Type B pancreatic cell (in vitro differentiated cells): Measurements from ENCODE around the gene STAG3. TPM values are rescaled to one million over a fixed set of nuclear protein-coding genes. Genes with fewer than 3 reads are reported as not detected.
"Not testable (repeated sequence)": the region's sequence is repeated elsewhere in the genome, so short reads cannot be mapped to it uniquely, and the experiment has no call there.

Source experiments
- DNase-seq: peaks from one replicate; pipeline ENCODE4 v3.0.0; 2021; ENCODE audit warnings: mixed read lengths; ENCODE audit not compliant: unreplicated experiment; ENCODE audit errors: extremely low spot score
- H3K27ac Mint-ChIP-seq: 2 replicates; pipeline ENCODE4 v1.8.0; 2021; ENCODE audit warnings: mild to moderate bottlenecking, mixed read lengths
- H3K27me3 Mint-ChIP-seq: 2 replicates; pipeline ENCODE4 v1.8.0; 2021; ENCODE audit warnings: mixed read lengths
- H3K36me3 Mint-ChIP-seq: 2 replicates; pipeline ENCODE4 v1.8.0; 2021; ENCODE audit warnings: mixed read lengths
- H3K4me1 Mint-ChIP-seq: one replicate; pipeline ENCODE4 v1.8.0; 2021; ENCODE audit warnings: mixed read lengths; ENCODE audit not compliant: unreplicated experiment
- H3K4me3 Mint-ChIP-seq: 2 replicates; pipeline ENCODE4 v1.8.0; 2021; ENCODE audit warnings: mild to moderate bottlenecking, mixed read lengths
- H3K9me3 Mint-ChIP-seq: 2 replicates; pipeline ENCODE4 v1.8.0; 2021; ENCODE audit warnings: mixed read lengths
- total RNA-seq: library from RNA; stranded (reverse); gene quantifications from 2 replicates; pipeline ENCODE4 v1.2.1, GENCODE V29; 2021; ENCODE audit warnings: low replicate concordance
- TF ChIP-seq, protein P1 (sequence below): fragments of 200-600 bp; sonication (generic); conservative IDR thresholded peaks from 2 replicates; pipeline ENCODE4 v1.5.0; 2021; ENCODE audit warnings: antibody characterized with exemption, mild to moderate bottlenecking

STAG3 gene
- total RNA-seq, 1 donor from 2014 or later: 1.7 TPM

DNA sequence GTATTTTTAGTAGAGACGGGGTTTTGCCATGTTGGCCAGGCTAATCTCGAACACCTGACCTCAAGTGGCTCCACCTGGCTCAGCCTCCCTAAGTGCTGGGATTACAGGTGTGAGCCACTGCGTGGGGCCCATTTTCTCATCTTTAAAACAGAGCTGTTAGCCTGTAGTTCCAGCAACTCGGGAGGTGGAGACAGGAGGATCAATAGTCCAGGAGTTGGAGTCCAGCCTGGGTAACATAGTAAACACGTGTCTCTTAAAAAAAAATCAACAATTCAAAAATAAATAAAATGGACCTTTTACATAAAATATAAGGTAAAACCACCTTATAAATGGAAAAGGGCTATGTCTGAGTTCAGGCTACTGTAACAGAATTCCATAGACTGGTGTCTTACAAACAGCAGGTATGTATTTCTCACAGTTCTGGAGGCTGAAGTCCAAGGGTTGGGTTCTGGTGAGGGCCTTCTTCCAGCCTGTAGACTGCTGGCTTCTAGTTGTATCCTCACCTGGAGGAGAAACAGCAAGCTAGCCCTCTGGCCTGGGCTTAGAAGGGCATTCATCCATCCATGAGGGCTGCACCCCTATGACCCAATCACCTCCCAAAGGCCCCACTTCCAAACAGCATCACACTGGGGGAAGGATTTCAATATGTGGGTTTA is 35.0 kb downstream of the STAG3 start:
- Mint-ChIP-seq H3K9me3 (no peaks in the 10 kb centered on the region), H3K27me3 (peaks cover 3% of the 10 kb centered on the region), H3K4me1 (peaks cover 30% of the 10 kb centered on the region), H3K36me3 (no peaks in the 10 kb centered on the region), H3K4me3 (no peak overlapping the region), H3K27ac (no peak overlapping the region)
- TF ChIP-seq, protein P1, sequence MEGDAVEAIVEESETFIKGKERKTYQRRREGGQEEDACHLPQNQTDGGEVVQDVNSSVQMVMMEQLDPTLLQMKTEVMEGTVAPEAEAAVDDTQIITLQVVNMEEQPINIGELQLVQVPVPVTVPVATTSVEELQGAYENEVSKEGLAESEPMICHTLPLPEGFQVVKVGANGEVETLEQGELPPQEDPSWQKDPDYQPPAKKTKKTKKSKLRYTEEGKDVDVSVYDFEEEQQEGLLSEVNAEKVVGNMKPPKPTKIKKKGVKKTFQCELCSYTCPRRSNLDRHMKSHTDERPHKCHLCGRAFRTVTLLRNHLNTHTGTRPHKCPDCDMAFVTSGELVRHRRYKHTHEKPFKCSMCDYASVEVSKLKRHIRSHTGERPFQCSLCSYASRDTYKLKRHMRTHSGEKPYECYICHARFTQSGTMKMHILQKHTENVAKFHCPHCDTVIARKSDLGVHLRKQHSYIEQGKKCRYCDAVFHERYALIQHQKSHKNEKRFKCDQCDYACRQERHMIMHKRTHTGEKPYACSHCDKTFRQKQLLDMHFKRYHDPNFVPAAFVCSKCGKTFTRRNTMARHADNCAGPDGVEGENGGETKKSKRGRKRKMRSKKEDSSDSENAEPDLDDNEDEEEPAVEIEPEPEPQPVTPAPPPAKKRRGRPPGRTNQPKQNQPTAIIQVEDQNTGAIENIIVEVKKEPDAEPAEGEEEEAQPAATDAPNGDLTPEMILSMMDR: no peak
- DNase-seq: no peak

DNA sequence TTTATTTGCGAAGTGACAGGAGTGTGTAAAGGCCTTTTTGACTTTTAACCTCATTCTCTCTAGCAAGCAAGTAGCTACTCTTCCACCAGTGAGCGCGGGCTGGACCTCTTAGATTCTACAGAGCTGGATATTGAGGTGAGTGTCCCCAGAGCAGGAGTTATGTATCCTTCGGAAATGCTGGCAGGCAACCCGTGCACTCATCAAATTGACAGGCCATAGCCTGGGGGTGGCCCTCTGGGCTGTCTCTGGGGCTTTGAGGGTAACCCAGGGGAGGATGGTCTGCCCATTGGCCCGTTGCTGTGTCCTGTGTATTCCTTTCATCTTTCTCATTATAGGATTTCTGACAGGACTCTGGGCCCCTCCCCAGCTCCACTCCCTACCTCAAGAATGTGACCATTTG is 36.0 kb downstream of the STAG3 start:
- TF ChIP-seq, protein P1: no peak
- no peak overlapping the region for H3K4me3 Mint-ChIP-seq
- H3K4me1 Mint-ChIP-seq: peaks cover 25% of the 10 kb centered on the region
- no peaks in the 10 kb centered on the region for H3K9me3 Mint-ChIP-seq
- peaks cover 3% of the 10 kb centered on the region for H3K27me3 Mint-ChIP-seq
- H3K36me3 Mint-ChIP-seq: no peaks in the 10 kb centered on the region
- no peak for DNase-seq
- H3K27ac Mint-ChIP-seq: peak overlapping the region; percentile 88

DNA sequence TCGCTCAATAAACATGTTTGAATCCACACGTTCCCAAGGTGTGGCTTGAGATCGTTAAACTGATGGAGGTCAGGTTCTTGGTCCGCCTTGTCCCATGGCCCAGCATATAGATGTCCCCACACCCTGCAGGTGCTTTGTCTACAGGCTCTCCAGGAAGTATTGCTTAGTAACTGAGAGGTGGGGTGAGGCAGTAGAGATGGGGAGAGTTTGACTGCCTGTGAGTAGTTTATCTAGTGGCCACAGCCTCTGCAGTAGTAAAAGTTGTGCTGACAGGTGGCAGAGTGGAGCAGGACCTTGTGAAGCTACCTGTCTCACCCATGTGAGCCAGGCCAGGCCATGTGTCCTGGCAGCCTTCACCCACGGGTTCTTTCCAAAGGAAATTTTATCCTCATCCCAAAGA is 36.6 kb downstream of the STAG3 start:
- H3K27ac Mint-ChIP-seq: peak overlapping the region; percentile 88
- not testable (repeated sequence) for DNase-seq, H3K36me3 Mint-ChIP-seq, H3K27me3 Mint-ChIP-seq, H3K4me3 Mint-ChIP-seq, H3K9me3 Mint-ChIP-seq
- peaks cover 18% of the 10 kb centered on the region for H3K4me1 Mint-ChIP-seq

DNA sequence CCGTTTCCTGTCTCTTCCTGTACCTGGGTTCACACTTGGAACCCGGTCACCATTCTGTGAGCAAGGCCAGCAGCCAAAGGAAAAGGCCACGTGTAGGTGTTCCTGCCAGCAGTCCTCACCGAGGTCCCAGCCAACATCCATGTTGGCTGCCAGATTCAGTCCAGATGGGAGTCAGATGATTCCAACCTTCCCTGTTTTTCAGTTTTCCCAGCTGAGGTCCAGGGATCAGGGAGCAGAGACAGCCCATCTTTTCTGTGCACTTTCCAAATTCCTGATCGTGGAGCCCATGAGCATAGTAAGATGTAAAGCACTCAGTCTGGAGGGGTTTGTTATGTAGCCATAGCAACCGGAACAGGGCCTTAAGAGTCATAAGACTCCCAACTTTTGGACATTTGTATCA is 38.2 kb downstream of the STAG3 start:
- Mint-ChIP-seq H3K27me3 (no peaks in the 10 kb centered on the region), H3K4me3 (no peak overlapping the region), H3K4me1 (peaks cover 13% of the 10 kb centered on the region), H3K36me3 (no peaks in the 10 kb centered on the region), H3K9me3 (no peaks in the 10 kb centered on the region), H3K27ac (no peak overlapping the region)
- TF ChIP-seq, protein P1: no peak
- no peak for DNase-seq

DNA sequence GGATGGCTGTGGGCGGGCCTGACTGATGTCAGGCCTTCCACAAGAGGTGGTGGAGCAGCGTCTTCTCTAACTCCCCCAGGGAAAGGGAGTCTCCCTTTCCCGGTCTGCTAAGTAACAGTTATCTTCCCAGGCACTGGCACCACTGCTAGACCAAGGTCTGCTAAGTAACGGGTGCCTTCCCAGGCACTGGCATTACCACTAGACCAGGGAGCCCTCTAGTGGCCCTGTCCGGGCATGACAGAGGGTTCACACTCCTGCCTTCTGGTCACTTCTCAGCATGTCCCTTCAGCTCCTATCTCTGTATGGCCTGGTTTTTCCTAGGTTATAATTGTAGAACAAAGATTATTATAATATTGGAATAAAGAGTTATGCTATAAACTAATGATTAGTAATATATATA is 40.2 kb downstream of the STAG3 start:
- H3K36me3 Mint-ChIP-seq, H3K27ac Mint-ChIP-seq, H3K27me3 Mint-ChIP-seq, H3K9me3 Mint-ChIP-seq, H3K4me3 Mint-ChIP-seq: not testable (repeated sequence)
- DNase-seq: peak; percentile 88
- TF ChIP-seq, protein P1: peak; percentile 72
- peaks cover 13% of the 10 kb centered on the region for H3K4me1 Mint-ChIP-seq

DNA sequence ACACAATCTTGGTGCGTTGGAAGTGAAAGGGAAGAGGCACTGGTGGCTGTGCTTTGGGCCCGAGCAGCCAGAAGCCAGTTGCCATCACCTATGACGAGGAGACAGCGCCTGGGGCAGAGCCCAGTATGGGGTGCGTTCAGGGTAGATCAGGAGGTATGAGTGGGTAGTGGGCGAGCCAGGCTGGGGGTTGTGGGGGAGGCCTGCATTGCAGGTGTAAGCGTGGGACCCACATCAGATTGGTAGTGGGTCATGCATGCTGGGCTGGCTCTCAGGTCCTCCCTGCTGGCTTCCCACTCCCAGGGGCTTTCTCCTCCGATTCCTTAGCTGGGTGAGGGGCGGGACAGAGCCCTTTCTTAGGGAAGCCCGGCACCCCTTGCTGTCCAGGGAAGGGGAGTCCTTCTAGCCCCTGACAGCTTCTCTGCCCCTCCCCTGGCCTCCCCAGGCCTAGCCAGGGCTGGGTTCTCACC is 41.6 kb downstream of the STAG3 start:
- Mint-ChIP-seq H3K27ac (peak overlapping the region; percentile 67), H3K4me1 (peaks cover 2% of the 10 kb centered on the region), H3K27me3 (no peaks in the 10 kb centered on the region), H3K36me3 (no peaks in the 10 kb centered on the region), H3K9me3 (no peaks in the 10 kb centered on the region), H3K4me3 (no peak overlapping the region)
- no peak for DNase-seq
- TF ChIP-seq, protein P1: no peak

DNA sequence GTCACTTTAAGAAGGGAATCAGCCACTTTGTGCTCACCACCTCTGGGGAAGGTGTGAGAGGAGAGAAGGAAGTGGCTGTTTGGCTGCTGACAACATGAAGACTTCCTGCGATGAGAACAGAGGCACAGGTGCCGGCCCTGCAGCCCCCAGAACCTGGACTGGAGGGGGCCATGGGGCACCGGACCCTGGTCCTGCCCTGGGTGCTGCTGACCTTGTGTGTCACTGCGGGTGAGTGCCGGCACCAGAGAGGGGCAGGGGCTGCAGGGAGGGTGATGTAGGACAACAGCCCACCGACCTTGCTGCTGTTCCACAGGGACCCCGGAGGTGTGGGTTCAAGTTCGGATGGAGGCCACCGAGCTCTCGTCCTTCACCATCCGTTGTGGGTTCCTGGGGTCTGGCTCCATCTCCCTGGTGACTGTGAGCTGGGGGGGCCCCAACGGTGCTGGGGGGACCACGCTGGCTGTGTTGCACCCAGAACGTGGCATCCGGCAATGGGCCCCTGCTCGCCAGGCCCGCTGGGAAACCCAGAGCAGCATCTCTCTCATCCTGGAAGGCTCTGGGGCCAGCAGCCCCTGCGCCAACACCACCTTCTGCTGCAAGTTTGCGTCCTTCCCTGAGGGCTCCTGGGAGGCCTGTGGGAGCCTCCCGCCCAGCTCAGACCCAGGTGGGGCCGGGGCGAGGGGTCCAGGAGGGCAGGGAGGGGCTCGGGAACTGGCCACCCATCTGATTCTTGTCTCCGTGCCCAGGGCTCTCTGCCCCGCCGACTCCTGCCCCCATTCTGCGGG is 42.3 kb downstream of the STAG3 start, which contains the start of gene PVRIG:
TSS of gene PVRIG (plus strand) at position 149 of the 785 bp plus-strand sequence. CDS start at position 171, 22 bp downstream.
- DNase-seq, H3K27me3 Mint-ChIP-seq, H3K4me3 Mint-ChIP-seq, H3K4me1 Mint-ChIP-seq, H3K36me3 Mint-ChIP-seq, H3K9me3 Mint-ChIP-seq: not testable (repeated sequence)
- peak within 1 kb of the TSS; percentile 67 for H3K27ac Mint-ChIP-seq
